MM.1S (cell line): ENCODE data around the gene SLC45A2.

Experiments used
- CTCF ChIP-seq: fragments of 300-600 bp; sonication (generic); IDR thresholded peaks from 2 replicates; pipeline ENCODE4 v1.5.1; 2016; ENCODE audit warnings: antibody characterized with exemption, low read length, mixed read lengths
- EZH2 ChIP-seq: fragments of 300-600 bp; sonication (generic); optimal IDR thresholded peaks from 2 replicates; pipeline ENCODE3; 2017; ENCODE audit warnings: low read depth, mild to moderate bottlenecking, antibody characterized with exemption, low read length, mixed read lengths
- EZH2phosphoT487 ChIP-seq: fragments of 300-600 bp; sonication (generic); IDR thresholded peaks from 2 replicates; pipeline ENCODE4 v1.6.1; 2018; ENCODE audit warnings: antibody characterized with exemption, low read length

GRCh38 chr5:34013547-34013946 is 29.1 kb upstream of the SLC45A2 start:
- TF ChIP-seq EZH2phosphoT487: no peak
- TF ChIP-seq EZH2: no peak
- no peak for TF ChIP-seq CTCF
